Placental pericyte (primary cell): ENCODE data around the gene ZNF578. TPM values are rescaled to one million over a fixed set of nuclear protein-coding genes. Genes with fewer than 3 reads are reported as not detected.

Experiments
- total RNA-seq: library from RNA; depleted of rRNA; stranded (reverse); fragments of >200 nt; gene quantifications from 2 replicates; pipeline ENCODE4 v1.2.3, GENCODE V29; 2012

Gene ZNF578
- 3.6 and 4.2 TPM in 2 replicates for total RNA-seq

DNA sequence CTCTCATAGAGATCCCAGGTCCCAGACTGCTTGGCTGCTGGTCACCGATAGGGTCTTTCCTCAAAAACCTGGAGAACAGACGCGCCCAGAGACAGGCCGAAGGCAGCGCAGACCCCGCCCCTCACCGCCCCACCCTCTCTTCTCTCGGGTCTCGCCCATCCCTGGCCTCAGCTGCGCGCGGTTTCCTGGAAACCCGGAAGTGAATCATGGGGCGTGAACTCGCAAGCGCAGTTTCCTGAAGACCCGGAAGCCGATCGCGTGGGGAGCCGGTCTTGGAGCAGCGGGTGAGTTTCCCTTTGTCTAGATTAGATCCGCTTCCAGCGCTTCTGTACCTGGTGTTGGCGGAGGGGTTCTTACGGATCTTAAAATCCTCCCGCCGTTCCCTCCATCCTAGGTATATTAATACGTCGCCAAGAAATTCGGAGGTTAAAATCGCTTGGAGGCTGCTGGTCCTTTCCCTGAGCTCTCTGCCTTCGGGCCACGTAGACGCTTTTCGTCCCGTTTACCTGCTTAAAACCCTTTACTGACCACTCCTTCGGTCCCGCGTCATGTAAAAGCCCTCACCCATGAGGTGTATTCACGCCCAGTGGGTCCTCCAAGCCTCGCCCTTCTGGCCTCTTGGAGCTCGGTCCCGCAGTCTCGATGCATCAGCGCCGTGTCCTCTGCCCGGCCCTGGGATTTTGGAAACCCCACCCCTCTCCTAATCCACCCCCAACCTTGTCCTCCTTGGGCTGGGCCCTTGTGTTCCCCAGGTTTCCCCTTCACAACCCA lies at the start of gene ZNF578:
ZNF578 (plus strand) TSS at position 230 of the 771 bp plus-strand sequence. CDS start 48,293 bp downstream, outside the sequence.

DNA sequence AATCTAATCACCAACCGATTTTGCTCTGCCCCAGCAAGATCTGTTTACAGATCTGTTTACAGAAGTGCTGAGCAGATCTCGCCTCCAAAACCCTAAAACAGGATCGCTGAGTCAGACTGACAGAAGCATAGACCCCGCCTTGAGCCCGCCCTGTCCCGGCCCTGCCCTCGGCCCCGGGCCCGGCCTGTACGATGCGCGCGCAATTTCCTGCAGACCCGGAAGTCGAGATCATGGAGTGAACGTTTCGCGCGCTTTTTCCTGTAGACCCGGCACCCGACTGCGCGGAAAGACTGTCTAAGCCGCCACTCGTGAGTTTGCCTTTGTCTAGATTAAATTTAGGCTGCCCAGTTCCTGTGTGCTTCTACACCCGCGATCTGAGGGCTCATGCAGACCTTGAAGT lies 24.4 kb upstream of the ZNF578 start, which contains the start of gene ZNF534:
ZNF534 (plus strand) TSS at position 212 of the 400 bp plus-strand sequence. CDS start 2,327 bp downstream, outside the sequence.

DNA sequence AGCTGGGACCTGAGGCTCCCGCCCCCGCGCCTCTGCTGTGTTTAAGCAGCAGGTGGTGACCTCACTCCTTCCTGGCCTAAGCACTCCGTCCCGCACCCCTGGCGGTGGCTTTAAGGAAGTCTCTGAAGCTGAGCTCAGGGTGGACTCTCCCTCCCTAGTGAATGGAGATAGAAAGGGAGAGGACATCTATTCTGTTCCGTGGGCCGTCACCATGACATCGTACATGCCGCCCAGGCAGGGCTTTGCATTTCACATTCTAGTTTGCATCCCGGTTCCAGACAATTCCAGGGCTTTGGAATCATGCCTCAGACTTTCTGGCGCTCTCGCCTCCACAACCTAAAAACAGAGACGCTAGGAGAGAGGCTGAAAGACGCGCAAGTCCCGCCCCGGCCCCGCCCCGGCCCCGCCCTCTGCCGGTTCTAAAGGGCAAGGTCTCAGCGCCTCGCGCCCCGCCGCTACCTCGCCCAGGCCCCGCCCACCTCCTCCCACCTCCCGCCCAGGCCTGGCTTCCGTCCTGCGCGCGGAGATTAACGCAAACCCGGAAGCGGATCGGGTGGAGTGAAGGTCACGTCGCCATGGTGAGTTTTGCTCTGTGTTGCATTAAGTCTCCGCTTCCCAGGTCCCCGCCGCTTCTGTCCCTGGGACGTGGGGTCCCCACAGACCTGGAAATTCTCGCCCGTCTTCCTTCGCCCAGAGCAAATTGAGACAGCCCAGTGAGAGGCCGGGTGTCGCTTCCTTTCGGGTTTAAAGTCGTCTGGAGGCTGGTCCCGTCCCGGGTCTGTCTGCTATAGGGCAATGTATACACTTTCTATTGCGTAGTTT lies 74.0 kb downstream of the ZNF578 start, which contains the start of gene ZNF808:
ZNF808 (plus strand) TSS at position 535 of the 822 bp plus-strand sequence. CDS start 15,617 bp downstream, outside the sequence.

Other genes starting within 250 kb of the ZNF578 start
- 3.5 and 7.6 TPM in 2 replicates for gene ZNF766, start 184.0 kb upstream of the ZNF578 start, total RNA-seq
- gene ZNF480, start 156.4 kb upstream of the ZNF578 start, total RNA-seq = 5.0 and 7.9 TPM in 2 replicates
- 1.1 and 2.0 TPM in 2 replicates for gene ZNF610, start 117.3 kb upstream of the ZNF578 start, total RNA-seq
- gene ZNF880, start 83.6 kb upstream of the ZNF578 start, total RNA-seq = 18.2 and 24.6 TPM in 2 replicates
- 14.3 and 29.3 TPM in 2 replicates for gene ZNF528, start 55.7 kb upstream of the ZNF578 start, total RNA-seq
- 0.44 and 0.57 TPM in 2 replicates for gene ZNF534, start 24.4 kb upstream of the ZNF578 start, total RNA-seq
- 12.9 and 20.6 TPM in 2 replicates for gene ZNF808, start 74.1 kb downstream of the ZNF578 start, total RNA-seq
- gene ZNF701, start 116.7 kb downstream of the ZNF578 start, total RNA-seq = 9.2 and 14.3 TPM in 2 replicates
- 23.9 and 39.9 TPM in 2 replicates for gene ZNF83, start 184.8 kb downstream of the ZNF578 start, total RNA-seq